Measurements from ENCODE around the gene AP1M2. TPM values are rescaled to one million over a fixed set of nuclear protein-coding genes. Genes with fewer than 3 reads are reported as not detected.
A peak's percentile ranks its signal among the peaks of the same experiment; 100 is the strongest.

Gene AP1M2
- total RNA-seq, 2 experiments from 2014 or later = not detected

DNA sequence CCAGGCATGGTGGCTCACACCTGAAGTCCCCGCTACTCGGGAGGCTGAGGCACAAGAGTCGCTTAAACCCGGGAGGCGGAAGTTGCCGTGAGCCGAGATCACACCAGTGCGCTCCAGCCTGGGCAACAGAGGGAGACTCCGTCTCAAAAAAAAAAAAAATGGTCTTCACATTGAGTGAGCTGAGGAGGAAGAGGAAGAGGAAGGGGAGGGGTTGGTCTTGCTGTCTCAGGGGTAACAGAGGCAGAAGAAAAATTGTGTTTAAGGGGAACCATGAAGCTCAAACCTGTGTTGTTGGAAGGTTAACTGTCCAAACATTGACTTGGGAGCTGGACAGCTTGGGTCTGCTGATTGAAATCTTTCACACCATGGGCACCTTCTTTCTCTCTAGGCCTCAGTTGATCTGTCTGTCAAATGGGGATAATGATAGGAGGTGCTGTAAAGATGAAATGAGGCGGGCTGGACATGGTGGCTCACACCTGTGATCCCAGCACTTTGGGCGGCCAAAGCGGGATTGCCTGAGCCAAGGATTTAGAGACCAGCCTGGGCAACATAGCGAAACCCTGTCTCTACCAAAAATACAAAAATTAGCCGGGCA lies 28.4 kb upstream of the AP1M2 start:
- Mint-ChIP-seq H3K27ac (peak overlapping the region; percentile 54), H3K9me3 (ENCODE audit: low read depth) (no peaks in the 10 kb centered on the region), H3K4me3 (no peak overlapping the region), H3K36me3 (peaks cover 6% of the 10 kb centered on the region), H3K4me1 (peaks cover 18% of the 10 kb centered on the region), H3K27me3 (no peaks in the 10 kb centered on the region)
- DNase-seq = no peak
- CTCF ChIA-PET = interaction anchor here (1.3 kb wide), 1 partner anchor 12 kb away, joined by 3 read pairs; no protein-coding TSS in a partner anchor
- ATAC-seq = no peak

DNA sequence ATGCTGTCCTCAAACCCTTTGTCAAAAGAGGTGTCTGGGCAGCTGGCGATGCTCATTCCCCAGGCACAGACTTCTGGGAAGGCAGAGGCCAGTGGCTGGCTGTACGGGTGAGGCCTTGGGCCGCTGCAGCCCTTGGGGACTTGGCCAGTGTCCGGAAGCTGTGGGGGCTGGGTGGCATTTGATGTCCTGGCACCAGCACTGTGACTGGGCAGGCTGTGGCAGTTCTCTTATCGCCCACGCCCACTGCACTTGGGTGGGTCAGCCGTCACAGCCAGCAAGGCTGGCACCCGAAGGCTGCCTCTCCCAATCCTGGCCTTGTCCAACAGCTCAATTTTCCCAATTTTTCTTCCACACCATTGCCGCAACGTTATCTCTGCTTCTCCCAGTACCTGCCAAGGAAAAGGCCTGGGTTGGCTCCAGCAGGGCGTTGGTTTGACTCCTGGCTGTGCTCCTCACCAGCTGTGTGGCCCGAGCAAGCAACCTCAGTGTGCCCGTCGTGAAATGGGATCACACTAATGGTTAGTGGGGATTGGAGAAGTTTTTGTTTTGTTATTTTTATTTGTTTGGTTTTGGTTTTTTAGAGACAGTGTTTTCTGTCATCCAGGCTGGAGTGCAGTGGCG lies 25.5 kb upstream of the AP1M2 start:
- H3K4me3 Mint-ChIP-seq = no peak overlapping the region
- H3K9me3 Mint-ChIP-seq (ENCODE audit: low read depth) = no peaks in the 10 kb centered on the region
- peaks cover 17% of the 10 kb centered on the region for H3K4me1 Mint-ChIP-seq
- CTCF ChIA-PET = interaction anchor here (0.8 to 1.5 kb wide), 4 partner anchors 10 to 33 kb away, joined by 3 to 6 read pairs (median 3); no protein-coding TSS in a partner anchor
- peaks cover 6% of the 10 kb centered on the region for H3K36me3 Mint-ChIP-seq
- no peak for ATAC-seq
- H3K27me3 Mint-ChIP-seq = no peaks in the 10 kb centered on the region
- DNase-seq = no peak
- no peak overlapping the region for H3K27ac Mint-ChIP-seq

DNA sequence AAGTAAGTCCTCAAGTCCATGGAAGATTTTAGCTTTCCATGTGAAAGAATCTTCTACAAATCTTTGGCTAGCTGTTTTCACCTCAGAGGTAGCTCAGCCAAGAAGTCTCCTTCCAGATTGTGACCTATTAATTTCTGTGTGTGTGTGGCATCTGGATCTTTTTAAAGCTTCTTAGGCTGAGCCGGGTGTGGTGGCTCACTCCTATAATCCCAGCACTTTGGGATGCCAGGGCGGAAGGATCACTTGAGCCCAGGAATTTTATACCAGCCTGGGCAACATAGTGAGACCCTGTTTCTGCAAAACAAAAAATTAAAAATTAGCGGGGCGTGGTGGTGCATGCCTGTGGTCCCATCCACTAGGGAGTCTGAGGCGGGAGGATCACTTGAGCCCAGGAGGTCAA lies 24.8 kb upstream of the AP1M2 start:
- Mint-ChIP-seq H3K4me3 (no peak overlapping the region), H3K27me3 (no peaks in the 10 kb centered on the region), H3K27ac (no peak overlapping the region), H3K9me3 (ENCODE audit: low read depth) (no peaks in the 10 kb centered on the region), H3K4me1 (peaks cover 17% of the 10 kb centered on the region), H3K36me3 (peaks cover 6% of the 10 kb centered on the region)
- CTCF ChIA-PET = interaction anchor here (1.0 to 1.5 kb wide), 5 partner anchors 10 to 30 kb away, joined by 3 to 6 read pairs (median 3); no protein-coding TSS in a partner anchor
- no peak for ATAC-seq
- DNase-seq = no peak

DNA sequence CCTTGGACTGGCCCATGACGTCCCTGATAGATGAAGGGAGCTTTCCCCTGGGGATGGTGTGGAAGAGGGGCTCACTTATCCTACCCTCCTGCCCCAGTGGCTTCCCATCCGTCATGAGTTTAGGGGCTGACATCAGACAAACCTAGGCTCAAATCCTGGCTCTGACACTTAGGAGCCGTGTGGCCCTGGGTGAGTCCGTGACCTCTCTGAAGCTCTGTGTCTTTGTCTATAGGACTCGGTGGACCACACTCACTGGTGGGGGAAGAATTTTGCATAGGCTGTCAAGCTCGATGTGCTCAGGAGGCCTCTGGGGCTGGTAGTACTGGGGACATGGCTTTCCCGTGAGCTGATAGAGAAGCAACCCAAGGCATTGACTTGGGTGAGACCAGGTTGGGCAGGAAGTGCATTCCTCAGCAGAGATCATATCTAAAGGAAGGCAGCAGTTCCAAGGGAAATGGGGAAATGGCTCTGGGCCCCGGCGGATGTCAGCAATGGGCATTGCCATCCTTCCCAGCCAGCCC lies 17.4 kb upstream of the AP1M2 start:
- Mint-ChIP-seq H3K4me3 (peak overlapping the region; percentile 90), H3K27ac (peak overlapping the region; percentile 99), H3K27me3 (peaks cover 1% of the 10 kb centered on the region), H3K4me1 (peaks cover 20% of the 10 kb centered on the region), H3K9me3 (ENCODE audit: low read depth) (no peaks in the 10 kb centered on the region), H3K36me3 (peaks cover 2% of the 10 kb centered on the region)
- ATAC-seq (no peak), DNase-seq (peak; percentile 43)
- CTCF ChIA-PET = interaction anchor here (1.0 to 4.5 kb wide), 13 partner anchors 10 to 155 kb away, joined by 3 to 41 read pairs (median 5); partner anchors contain the start of gene QTRT1

DNA sequence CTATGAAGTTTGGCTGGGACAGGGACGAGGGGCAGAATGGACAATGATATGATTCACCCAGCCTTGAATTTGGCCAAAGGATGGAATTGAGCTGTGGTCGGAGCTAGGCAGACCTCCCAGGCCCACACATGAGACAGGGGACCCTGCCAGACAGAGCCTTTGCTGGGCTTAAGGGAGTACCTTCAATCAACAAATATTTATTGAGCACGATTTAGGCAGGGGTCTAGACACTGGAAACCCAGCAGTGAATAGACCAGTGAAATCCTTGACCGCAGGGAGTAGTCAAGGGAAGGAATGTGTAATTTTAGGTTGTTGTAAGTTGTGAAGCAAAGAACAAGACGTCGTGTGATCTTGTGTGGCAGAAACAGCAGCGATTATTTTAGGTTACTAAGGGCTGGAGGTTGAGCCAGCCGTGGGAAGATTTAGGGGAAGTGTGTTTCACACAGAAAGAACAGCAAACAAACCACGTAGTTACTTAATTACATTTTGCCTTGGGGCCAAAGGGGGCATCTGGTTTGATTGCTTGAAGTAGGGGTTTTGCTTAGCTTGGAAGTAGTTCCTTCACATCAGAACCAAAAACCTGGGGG lies 16.9 kb upstream of the AP1M2 start:
- DNase-seq = peak; percentile 46
- no peak for ATAC-seq
- H3K27ac Mint-ChIP-seq = peak overlapping the region; percentile 99
- H3K36me3 Mint-ChIP-seq = peaks cover 2% of the 10 kb centered on the region
- H3K27me3 Mint-ChIP-seq = peaks cover 2% of the 10 kb centered on the region
- H3K9me3 Mint-ChIP-seq (ENCODE audit: low read depth) = no peaks in the 10 kb centered on the region
- peaks cover 20% of the 10 kb centered on the region for H3K4me1 Mint-ChIP-seq
- peak overlapping the region; percentile 90 for H3K4me3 Mint-ChIP-seq
- CTCF ChIA-PET = interaction anchor here (1.0 to 4.5 kb wide), 14 partner anchors 9 to 187 kb away, joined by 3 to 41 read pairs (median 5); partner anchors contain the start of gene QTRT1

DNA sequence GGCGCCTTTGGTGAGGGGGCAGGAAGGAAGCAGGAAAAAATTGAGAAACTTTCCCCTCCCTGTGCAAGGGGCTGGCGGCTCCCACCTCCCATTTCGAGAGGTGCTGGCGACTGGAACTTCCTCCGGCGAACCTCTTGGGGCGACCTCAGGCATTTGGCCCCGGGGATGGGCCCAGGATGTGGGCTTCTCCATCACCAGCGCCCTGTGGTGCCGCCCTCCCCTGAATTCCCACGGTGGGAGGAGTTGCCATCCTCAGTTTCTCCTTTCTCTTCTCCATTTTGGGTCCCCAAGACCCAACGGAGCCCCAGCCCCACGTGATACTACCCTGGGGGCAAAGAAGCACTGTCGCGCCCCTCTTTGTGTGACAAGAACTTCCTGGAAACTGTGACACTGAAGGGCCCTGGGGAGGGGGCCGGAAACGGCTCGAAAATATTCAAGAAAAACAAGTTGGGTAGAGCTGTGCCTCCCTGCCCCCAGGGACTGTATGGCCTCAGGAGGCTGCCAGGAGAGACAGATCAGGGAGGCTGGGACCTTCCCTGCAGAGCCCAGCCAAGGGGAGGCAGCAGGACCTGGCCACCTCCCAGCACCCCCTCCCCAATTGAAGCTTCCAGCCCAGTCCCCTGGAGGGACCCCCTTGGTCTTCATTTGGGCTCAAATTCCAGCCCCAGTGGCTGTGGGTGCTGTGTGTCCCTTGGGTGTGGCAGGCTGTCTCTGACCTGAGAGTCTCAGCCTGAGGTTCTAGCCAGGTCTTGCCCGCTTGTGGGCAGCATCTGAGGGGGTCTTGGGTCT lies 16.2 kb upstream of the AP1M2 start:
- ATAC-seq (peak; percentile 64), DNase-seq (peak; percentile 92)
- CTCF ChIA-PET = interaction anchor here (0.8 to 4.5 kb wide), 15 partner anchors 9 to 261 kb away, joined by 3 to 41 read pairs (median 4); partner anchors contain the start of gene QTRT1
- Mint-ChIP-seq H3K36me3 (peaks cover 2% of the 10 kb centered on the region), H3K27me3 (peaks cover 2% of the 10 kb centered on the region), H3K27ac (peak overlapping the region; percentile 99), H3K9me3 (ENCODE audit: low read depth) (no peaks in the 10 kb centered on the region), H3K4me3 (peak overlapping the region; percentile 90), H3K4me1 (peaks cover 20% of the 10 kb centered on the region)

DNA sequence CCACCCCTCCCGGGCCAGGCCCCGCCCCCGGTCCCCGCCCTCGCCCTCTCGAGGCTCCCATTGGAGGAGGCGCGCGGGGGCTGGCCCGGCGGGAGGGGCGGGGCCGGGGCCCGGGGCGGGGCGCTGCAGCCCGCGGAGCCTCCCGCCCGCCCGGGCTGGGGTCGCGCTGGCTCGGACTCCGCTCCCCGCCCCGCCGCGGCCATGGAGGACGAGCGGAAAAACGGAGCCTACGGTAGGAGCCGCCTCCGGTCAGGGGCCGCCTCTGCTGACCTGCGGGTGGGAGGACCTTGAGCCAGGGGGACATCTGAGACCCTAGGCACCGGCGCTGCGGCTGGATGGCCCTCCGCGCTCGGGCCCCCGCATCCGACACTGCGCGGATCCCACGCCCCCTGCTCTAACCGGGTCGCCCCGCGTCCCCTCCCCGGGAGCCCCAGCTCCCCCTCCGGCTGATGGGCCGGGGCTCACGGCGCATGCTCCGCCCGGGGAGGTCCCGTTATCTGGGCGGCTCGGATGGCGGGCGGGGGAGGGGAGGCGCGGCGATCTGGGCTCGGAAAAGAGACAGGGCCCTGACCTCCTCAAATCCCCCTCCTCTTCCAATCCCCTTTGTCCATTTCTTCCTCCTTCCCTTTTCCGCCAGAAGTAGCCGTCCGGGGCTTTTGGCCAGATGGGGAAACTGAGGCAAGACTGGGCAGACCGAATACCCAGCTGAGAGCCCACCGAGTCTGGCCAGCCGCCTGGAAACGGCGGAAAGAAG lies 15.4 kb upstream of the AP1M2 start:
- H3K9me3 Mint-ChIP-seq (ENCODE audit: low read depth) = no peaks in the 10 kb centered on the region
- peak; percentile 90 for ATAC-seq

DNA sequence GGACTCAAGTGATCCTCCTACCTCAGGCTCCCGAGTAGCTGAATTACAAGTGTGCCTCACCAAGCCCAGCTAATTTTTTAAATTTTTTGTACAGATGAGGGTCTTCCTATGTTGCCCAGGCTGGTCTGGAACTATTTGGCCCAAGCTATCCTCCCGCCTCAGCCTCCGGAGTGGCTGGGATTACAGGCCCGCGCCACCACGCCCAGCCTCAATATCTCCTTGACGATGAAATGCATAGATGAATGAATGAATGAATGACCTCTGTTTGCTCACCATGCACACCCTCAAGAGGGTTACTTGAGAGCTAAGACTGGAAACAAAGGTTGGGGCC lies 14.9 kb upstream of the AP1M2 start:
- H3K36me3 Mint-ChIP-seq = peaks cover 2% of the 10 kb centered on the region
- peaks cover 25% of the 10 kb centered on the region for H3K4me1 Mint-ChIP-seq
- CTCF ChIA-PET = interaction anchor here (0.8 to 4.5 kb wide), 9 partner anchors 9 to 262 kb away, joined by 3 to 41 read pairs (median 4); partner anchors contain the start of gene QTRT1
- peaks cover 2% of the 10 kb centered on the region for H3K27me3 Mint-ChIP-seq
- H3K27ac Mint-ChIP-seq = peak overlapping the region; percentile 72
- peak overlapping the region; percentile 55 for H3K4me3 Mint-ChIP-seq
- ATAC-seq = no peak
- no peak for DNase-seq
- no peaks in the 10 kb centered on the region for H3K9me3 Mint-ChIP-seq (ENCODE audit: low read depth)

More for the DNA sequence above, 15.4 kb upstream of the AP1M2 start:
- Mint-ChIP-seq H3K4me3 (peak overlapping the region; percentile 90), H3K27ac (peak overlapping the region; percentile 99), H3K27me3 (peaks cover 2% of the 10 kb centered on the region), H3K36me3 (peaks cover 2% of the 10 kb centered on the region), H3K4me1 (peaks cover 23% of the 10 kb centered on the region)
- DNase-seq = peak; percentile 92
- CTCF ChIA-PET = interaction anchor here (0.8 to 4.5 kb wide), 14 partner anchors 9 to 262 kb away, joined by 3 to 41 read pairs (median 4); partner anchors contain the start of gene QTRT1

DNA sequence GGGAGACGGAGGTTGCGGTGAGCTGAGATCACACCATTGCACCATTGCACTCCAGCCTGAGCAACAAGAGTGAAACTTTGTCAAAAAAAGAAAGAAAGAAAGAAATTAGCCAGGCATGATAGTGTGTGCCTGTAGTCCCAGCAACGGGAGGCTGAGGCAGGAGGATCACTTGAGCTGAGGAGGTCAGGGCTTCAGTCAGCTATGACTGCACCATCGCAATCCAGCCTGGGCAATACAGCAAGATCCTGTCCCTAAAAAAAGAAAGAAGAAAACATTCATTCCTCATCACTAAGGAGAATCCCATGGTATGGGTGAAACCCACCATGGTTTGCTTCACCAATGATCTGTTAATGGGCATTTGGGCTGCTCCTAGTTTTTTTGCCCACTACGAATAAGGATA lies 13.0 kb upstream of the AP1M2 start:
- peaks cover 2% of the 10 kb centered on the region for H3K36me3 Mint-ChIP-seq
- H3K9me3 Mint-ChIP-seq (ENCODE audit: low read depth) = no peaks in the 10 kb centered on the region
- no peak overlapping the region for H3K4me3 Mint-ChIP-seq
- CTCF ChIA-PET = interaction anchor here (1.0 to 2.8 kb wide), 2 partner anchors 12 to 19 kb away, joined by 3 to 11 read pairs; no protein-coding TSS in a partner anchor
- H3K4me1 Mint-ChIP-seq = peaks cover 43% of the 10 kb centered on the region
- no peak for DNase-seq
- H3K27ac Mint-ChIP-seq = no peak overlapping the region
- ATAC-seq = no peak
- H3K27me3 Mint-ChIP-seq = peaks cover 2% of the 10 kb centered on the region

DNA sequence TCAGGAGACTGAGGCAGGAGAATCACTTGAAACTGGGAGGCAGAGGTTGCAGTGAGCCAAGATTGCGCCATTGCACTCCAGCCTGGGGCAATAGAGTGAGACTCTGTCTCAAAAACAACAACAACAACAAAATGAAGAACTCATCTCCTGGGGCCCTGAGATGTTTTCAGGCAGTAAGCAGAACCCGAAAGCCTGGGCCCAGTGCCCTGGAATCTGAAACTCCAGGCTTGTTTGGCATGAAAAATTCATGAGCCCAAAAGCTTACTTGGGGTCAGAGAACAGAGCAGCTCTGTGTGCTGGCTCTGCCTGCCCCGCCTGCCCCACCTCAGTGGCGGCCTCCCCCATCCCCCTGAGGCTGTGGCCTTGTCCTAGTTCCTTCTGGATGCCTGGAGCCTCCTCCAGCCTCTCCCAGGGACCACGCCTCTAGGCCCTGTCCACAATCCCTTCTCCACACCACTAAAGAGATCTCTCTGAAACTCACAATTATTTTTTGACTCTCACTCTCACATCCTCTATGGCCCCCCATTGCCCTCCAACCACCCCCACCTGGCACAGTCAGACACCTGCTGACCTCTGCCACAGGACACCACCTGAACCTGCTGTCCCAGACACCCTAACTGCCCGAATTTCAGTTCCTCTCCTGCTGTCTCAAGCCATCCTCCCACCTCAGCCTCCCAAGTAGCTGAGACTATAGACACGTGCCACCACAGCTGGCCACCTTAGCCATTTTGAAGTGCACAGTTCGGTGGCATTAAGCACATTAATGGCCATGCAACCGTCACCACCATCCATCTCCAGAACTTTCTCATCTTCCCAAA lies 6.9 kb upstream of the AP1M2 start:
- ATAC-seq (no peak), DNase-seq (no peak)
- H3K4me3 Mint-ChIP-seq = no peak overlapping the region
- H3K36me3 Mint-ChIP-seq = no peaks in the 10 kb centered on the region
- H3K9me3 Mint-ChIP-seq (ENCODE audit: low read depth) = no peaks in the 10 kb centered on the region
- CTCF ChIA-PET = interaction anchor here (1.4 to 3.9 kb wide), 6 partner anchors 10 to 110 kb away, joined by 3 to 33 read pairs (median 14); no protein-coding TSS in a partner anchor
- no peak overlapping the region for H3K27ac Mint-ChIP-seq
- peaks cover 28% of the 10 kb centered on the region for H3K4me1 Mint-ChIP-seq
- no peaks in the 10 kb centered on the region for H3K27me3 Mint-ChIP-seq

DNA sequence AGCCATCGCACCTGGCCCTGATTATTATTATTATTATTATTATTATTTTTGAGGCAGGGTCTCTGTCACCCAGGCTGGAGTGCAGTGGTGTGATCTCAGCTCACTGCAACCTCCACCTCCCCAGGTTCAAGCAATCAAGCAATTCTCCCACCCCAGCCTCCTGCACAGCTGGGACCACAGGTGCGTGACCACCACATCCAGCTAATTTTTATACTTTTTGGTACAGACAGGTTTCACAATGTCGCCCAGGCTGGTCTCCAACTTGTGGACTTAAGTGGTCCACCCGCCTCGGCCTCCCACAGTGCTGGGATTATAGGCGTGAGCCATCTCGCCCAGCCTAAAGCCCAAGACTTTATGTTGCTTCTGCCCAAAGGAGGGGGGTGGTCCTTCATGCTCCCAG lies 6.0 kb upstream of the AP1M2 start:
- H3K4me1 Mint-ChIP-seq = peaks cover 28% of the 10 kb centered on the region
- CTCF ChIA-PET = interaction anchor here (0.7 to 2.2 kb wide), 4 partner anchors 11 to 106 kb away, joined by 3 to 18 read pairs (median 6); no protein-coding TSS in a partner anchor
- H3K4me3 Mint-ChIP-seq = no peak overlapping the region
- H3K27ac Mint-ChIP-seq = no peak overlapping the region
- no peaks in the 10 kb centered on the region for H3K9me3 Mint-ChIP-seq (ENCODE audit: low read depth)
- H3K36me3 Mint-ChIP-seq = no peaks in the 10 kb centered on the region
- no peaks in the 10 kb centered on the region for H3K27me3 Mint-ChIP-seq
- no peak for ATAC-seq
- no peak for DNase-seq
